ENCODE measurements around the gene ANKRD65.
"Not testable (repeated sequence)": the region's sequence is repeated elsewhere in the genome, so short reads cannot be mapped to it uniquely, and the experiment has no call there.

The ANKRD65 gene

DNA sequence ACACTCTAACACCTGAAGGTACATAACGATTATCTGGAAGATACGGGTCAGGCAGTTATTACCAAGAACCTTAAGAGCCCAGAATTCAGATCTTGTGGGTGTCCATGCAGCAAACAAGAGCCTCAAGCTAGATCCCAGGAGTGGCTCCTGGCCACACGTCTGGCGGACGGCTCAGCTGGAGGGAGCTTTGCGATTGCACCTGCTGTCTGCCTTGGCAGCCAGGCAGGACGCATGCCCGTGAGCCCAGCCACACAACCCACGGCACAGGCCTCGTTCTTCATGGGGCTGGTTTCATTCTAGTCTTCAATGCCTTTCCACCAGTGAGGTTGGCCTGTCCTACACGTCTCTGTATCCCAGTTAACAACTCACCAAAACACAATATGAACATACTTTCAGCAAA, 27.6 kb downstream of the ANKRD65 start:
- DNase-seq (ENCODE audit: low read depth) = no peak

DNA sequence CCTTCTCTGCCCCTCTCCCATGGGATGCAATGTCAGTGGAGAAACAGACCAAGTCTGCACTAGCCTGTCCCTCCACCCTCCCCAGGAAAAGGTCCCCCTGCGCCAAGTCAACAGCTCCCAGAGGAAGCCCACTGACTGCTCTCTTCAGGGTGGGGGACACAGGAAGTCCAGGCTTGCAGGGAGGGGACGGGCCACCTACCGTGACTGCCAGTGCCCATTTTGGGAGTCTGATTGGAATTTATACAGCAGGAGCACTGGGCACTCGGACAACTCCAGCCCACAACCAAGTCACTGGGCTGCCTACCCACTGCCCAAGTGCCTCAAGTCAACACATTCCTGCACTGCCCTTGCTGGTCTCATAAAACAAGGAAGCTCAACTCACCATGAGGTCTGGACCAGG, 28.1 kb downstream of the ANKRD65 start:
- no peak for DNase-seq (ENCODE audit: low read depth)

- DNase-seq (ENCODE audit: low read depth) = no peak
Observed at GRCh38 chr1:1391225-1391624, 29.9 kb downstream of the ANKRD65 start.

GRCh38 chr1:1390675-1391074, 30.4 kb downstream of the ANKRD65 start:
- no peak for DNase-seq (ENCODE audit: low read depth)

- no peak for DNase-seq (ENCODE audit: low read depth)
Observed at GRCh38 chr1:1388078-1388472, 33.0 kb downstream of the ANKRD65 start.

- DNase-seq (ENCODE audit: low read depth) = no peak
Observed at GRCh38 chr1:1387098-1388077, 33.7 kb downstream of the ANKRD65 start.

- no peak for DNase-seq (ENCODE audit: low read depth)
Observed at GRCh38 chr1:1385931-1386330, 35.1 kb downstream of the ANKRD65 start.

- DNase-seq (ENCODE audit: low read depth) = not testable (repeated sequence)
Observed at GRCh38 chr1:1385339-1385738, 35.7 kb downstream of the ANKRD65 start.

DNA sequence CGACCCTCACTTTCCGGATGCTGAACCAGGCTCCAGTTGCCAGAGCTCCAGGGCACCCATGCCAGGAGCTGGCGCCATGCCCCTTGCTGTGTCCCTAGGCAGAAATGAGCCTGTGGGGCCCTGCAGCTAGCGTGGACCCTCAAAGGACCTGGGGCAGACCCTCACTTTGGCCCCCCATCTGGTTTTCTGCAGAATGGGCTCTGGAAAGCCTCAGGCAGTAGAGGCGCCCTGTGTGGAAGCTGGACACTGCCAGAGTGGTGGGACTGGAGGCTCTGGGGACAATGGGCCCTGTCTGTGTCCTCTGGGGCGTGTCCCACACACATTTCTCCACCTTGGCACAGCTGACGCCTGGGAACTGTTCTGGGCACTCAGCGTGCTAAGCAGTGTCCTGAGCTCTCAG, 39.8 kb downstream of the ANKRD65 start:
- DNase-seq (ENCODE audit: low read depth) = no peak

DNA sequence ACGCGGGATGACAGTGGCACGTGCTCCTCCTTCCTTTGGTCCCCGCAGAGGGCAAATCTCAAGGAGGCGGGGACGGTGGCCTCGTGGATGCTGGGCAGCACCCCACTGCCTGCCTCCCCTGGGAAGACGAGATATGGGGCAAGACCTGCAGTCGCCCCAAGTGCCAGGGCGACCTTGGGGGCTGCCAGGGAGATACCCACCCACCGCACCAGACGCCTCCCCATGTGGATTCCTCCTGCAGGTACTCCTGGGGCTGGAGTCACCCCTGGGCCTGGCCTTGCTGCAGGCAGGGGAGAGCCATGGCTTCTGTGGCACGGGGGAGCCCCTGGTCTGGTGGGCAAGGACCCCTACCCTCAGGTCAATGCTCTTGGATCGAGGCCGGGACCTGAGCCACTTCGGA, 40.2 kb downstream of the ANKRD65 start:
- DNase-seq (ENCODE audit: low read depth) = no peak

- DNase-seq (ENCODE audit: low read depth) = no peak
Observed at GRCh38 chr1:1377540-1378205, 43.4 kb downstream of the ANKRD65 start.

DNA sequence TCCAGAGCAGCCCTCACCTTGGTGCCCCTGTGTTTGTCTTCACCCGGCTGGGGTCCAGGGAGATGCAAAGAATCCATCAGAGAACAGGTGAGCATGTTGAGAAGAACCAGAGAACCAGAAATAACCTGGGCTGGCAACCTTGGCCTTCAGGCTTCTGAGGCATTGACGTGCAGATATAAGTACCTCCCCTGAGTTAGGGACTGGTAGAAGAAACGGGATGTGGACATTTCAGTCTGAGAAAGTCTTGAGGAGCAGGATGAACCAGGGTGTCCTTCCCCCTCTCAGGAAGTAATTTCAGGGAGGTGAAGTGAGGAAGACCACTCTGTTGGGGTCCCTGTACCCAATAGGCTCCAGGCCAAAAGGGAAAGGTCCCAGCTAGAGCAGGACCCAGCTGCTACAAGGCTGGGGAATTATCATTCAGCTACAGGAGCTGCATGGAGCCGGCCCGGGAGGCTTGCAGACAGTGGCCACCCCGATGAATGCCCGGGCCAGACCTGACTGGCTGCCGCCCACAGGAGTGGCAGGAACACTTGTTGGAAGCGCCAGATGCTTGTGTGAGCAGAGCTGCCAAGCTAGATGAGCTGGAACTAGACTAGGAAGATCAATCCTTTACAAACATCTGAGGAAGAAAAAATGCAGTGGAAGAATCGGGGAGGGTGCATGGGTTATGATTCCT, 44.4 kb downstream of the ANKRD65 start:
- no peak for DNase-seq (ENCODE audit: low read depth)

- peak; percentile 96 for DNase-seq (ENCODE audit: low read depth)
Observed at GRCh38 chr1:1374929-1375662, 46.0 kb downstream of the ANKRD65 start, which contains the start of gene AURKAIP1. AURKAIP1 (minus strand) TSS chr1:1375207; CDS start chr1:1374756, 451 bp downstream.

- no peak for DNase-seq (ENCODE audit: low read depth)
Observed at GRCh38 chr1:1374589-1374928, 46.5 kb downstream of the ANKRD65 start.

GRCh38 chr1:1373815-1374588, 47.1 kb downstream of the ANKRD65 start:
- no peak for DNase-seq (ENCODE audit: low read depth)

- no peak for DNase-seq (ENCODE audit: low read depth)
Observed at GRCh38 chr1:1373051-1373814, 47.8 kb downstream of the ANKRD65 start.

- DNase-seq (ENCODE audit: low read depth) = peak; percentile 51
Observed at GRCh38 chr1:1371746-1372711, 49.0 kb downstream of the ANKRD65 start.

DNA sequence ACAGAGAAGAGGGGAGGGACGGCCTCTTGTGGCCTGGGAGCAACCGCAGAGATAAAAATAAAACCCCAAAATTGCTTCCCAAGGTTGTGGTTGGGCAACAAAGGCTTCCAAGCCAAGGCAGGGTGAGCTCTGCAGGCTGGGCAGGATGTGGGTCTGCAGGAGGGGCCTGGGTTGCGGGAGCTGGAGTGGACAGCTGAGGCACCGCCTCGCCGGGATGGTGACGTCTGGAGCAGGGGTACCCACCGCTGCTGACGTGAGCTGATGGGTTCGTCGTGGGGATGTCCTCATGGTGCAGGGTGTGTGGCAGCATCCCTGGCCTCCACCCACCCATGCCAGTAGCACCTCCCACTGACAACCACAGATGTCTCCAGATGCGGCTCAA, 49.7 kb downstream of the ANKRD65 start:
- DNase-seq (ENCODE audit: low read depth) = peak; percentile 87

GRCh38 chr1:1370771-1371300, 50.2 kb downstream of the ANKRD65 start:
- DNase-seq (ENCODE audit: low read depth) = no peak
